ENCODE data around the gene TRPV6.

GRCh38 chr7:142883145-142883544, 2.4 kb downstream of the TRPV6 start:
- no peak for TF ChIP-seq CTCF (IDR thresholded peaks at IDR 0.05)
- no peak for TF ChIP-seq POLR2AphosphoS5 (IDR thresholded peaks at IDR 0.05)
- TF ChIP-seq EP300 (IDR thresholded peaks at IDR 0.05) = no peak
- no peak for TF ChIP-seq POLR2A (IDR thresholded peaks at IDR 0.05)
